Measurements from ENCODE around the gene ZBTB39.

Gene ZBTB39

DNA sequence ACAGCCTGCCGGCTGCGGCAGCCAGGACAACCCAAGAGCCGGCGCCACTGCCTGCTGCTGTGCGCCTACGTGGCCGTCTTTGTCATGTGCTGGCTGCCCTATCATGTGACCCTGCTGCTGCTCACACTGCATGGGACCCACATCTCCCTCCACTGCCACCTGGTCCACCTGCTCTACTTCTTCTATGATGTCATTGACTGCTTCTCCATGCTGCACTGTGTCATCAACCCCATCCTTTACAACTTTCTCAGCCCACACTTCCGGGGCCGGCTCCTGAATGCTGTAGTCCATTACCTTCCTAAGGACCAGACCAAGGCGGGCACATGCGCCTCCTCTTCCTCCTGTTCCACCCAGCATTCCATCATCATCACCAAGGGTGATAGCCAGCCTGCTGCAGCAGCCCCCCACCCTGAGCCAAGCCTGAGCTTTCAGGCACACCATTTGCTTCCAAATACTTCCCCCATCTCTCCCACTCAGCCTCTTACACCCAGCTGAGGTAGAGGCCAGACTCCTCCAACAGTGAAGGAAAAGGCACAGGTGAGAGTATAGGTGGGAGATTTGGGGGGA is 10.3 kb downstream of the ZBTB39 start:
- Histone ChIP-seq H3K23ac (ENCODE audit: low read length) (no peak overlapping the region), H3K4me3 (ENCODE audit: low read depth, low read length) (no peak overlapping the region), H4K8ac (ENCODE audit: low read depth, low read length) (no peak overlapping the region), H3K9me3 (ENCODE audit: insufficient read depth, low read depth, low read length) (peaks cover 7% of the 10 kb centered on the region), H2BK120ac (ENCODE audit: insufficient read depth, low read length, poor library complexity) (no peak overlapping the region), H3K9ac (ENCODE audit: low read length) (no peak overlapping the region), H4K12ac (ENCODE audit: low read depth, low read length) (no peak overlapping the region), H3K4me1 (ENCODE audit: control insufficient read depth in 1 of 2, insufficient read depth in 2 of 2, low read length in 2 of 2) (no peaks in the 10 kb centered on the region), H2AFZ (ENCODE audit: insufficient read depth, low read length, poor library complexity) (no peak overlapping the region), H3K27me3 (ENCODE audit: insufficient read depth, low read length) (no peaks in the 10 kb centered on the region), H2AK5ac (ENCODE audit: low read length) (no peak overlapping the region), H4K91ac (ENCODE audit: low read depth, low read length) (no peak overlapping the region), H2BK12ac (ENCODE audit: low read length) (no peak overlapping the region), H3K79me1 (ENCODE audit: low read length) (no peaks in the 10 kb centered on the region), H3K14ac (ENCODE audit: low read length) (no peak overlapping the region), H3K4me2 (ENCODE audit: low read length) (no peak overlapping the region), H3K18ac (ENCODE audit: low read length) (no peak overlapping the region), H2BK5ac (ENCODE audit: low read depth, low read length, poor library complexity) (no peak overlapping the region), H3K4ac (ENCODE audit: low read depth, low read length) (no peak overlapping the region), H3K27ac (ENCODE audit: low read depth, low read length) (no peak overlapping the region), H3K79me2 (ENCODE audit: control insufficient read depth, insufficient read depth, low read length, poor library complexity) (no peaks in the 10 kb centered on the region), H3K36me3 (ENCODE audit: control insufficient read depth in 1 of 2, insufficient read depth in 2 of 2, low read length in 2 of 2) (peaks cover 3 to 10% of the 10 kb centered on the region in 2 experiments)
- no peak for DNase-seq
- no CpG with 5 or more reads among the region's 11 CpGs for WGBS (ENCODE audit: extremely low coverage, insufficient coverage, insufficient read length)

- Histone ChIP-seq H3K4me3 (ENCODE audit: low read depth, low read length) (peak overlapping the region; percentile 8), H3K27me3 (ENCODE audit: insufficient read depth, low read length) (no peaks in the 10 kb centered on the region), H3K36me3 (ENCODE audit: control insufficient read depth in 1 of 2, insufficient read depth in 2 of 2, low read length in 2 of 2) (peaks cover 3 to 6% of the 10 kb centered on the region in 2 experiments), H3K79me1 (ENCODE audit: low read length) (no peaks in the 10 kb centered on the region), H3K79me2 (ENCODE audit: control insufficient read depth, insufficient read depth, low read length, poor library complexity) (no peaks in the 10 kb centered on the region), H3K4me1 (ENCODE audit: control insufficient read depth in 1 of 2, insufficient read depth in 2 of 2, low read length in 2 of 2) (no peaks in the 10 kb centered on the region), H3K14ac (ENCODE audit: low read length) (no peak overlapping the region), H3K18ac (ENCODE audit: low read length) (no peak overlapping the region), H3K4me2 (ENCODE audit: low read length) (no peak overlapping the region), H3K9ac (ENCODE audit: low read length) (no peak overlapping the region), H2BK12ac (ENCODE audit: low read length) (no peak overlapping the region), H2AFZ (ENCODE audit: insufficient read depth, low read length, poor library complexity) (no peak overlapping the region), H3K9me3 (ENCODE audit: insufficient read depth, low read depth, low read length) (peaks cover 8% of the 10 kb centered on the region), H3K23ac (ENCODE audit: low read length) (no peak overlapping the region), H4K12ac (ENCODE audit: low read depth, low read length) (no peak overlapping the region), H4K91ac (ENCODE audit: low read depth, low read length) (no peak overlapping the region), H4K8ac (ENCODE audit: low read depth, low read length) (no peak overlapping the region), H2AK5ac (ENCODE audit: low read length) (no peak overlapping the region), H3K27ac (ENCODE audit: low read depth, low read length) (no peak overlapping the region), H2BK120ac (ENCODE audit: insufficient read depth, low read length, poor library complexity) (no peak overlapping the region), H3K4ac (ENCODE audit: low read depth, low read length) (no peak overlapping the region), H2BK5ac (ENCODE audit: low read depth, low read length, poor library complexity) (no peak overlapping the region)
- DNase-seq = no peak
- WGBS (ENCODE audit: extremely low coverage, insufficient coverage, insufficient read length) = no CpG with 5 or more reads among the region's 26 CpGs
Measured at GRCh38 chr12:56995201-56995929, 11.0 kb downstream of the ZBTB39 start.

DNA sequence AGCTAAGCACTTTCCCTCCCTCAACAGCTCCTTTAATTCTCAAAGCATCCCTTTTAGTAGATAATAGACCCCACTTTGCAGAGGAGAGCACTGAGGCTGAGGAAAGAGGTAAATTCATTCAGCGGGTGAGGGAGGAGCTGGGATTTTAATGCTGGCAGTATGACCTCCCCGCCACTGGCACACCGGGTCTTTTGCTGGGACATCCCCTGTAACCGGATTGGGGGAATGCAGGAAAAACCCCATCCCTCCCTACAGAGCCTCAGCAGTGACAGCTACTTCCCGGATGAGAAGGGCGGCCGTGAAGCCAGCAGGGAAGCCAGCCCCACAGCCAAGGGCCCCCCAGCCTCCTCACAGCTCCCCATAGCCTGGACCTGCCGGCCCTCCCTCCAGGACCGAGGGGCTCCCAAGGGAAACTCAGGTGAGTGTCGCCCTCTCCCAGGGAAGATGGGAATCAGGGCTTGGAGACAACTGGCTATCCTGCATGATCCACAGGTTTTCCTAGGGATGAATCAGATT is 12.1 kb downstream of the ZBTB39 start:
- H3K79me1 ChIP-seq (ENCODE audit: low read length) = no peaks in the 10 kb centered on the region
- H4K12ac ChIP-seq (ENCODE audit: low read depth, low read length) = no peak overlapping the region
- no peak overlapping the region for H4K8ac ChIP-seq (ENCODE audit: low read depth, low read length)
- no peak overlapping the region for H3K4ac ChIP-seq (ENCODE audit: low read depth, low read length)
- no peaks in the 10 kb centered on the region for H3K4me1 ChIP-seq (ENCODE audit: control insufficient read depth in 1 of 2, insufficient read depth in 2 of 2, low read length in 2 of 2)
- H2AFZ ChIP-seq (ENCODE audit: insufficient read depth, low read length, poor library complexity) = no peak overlapping the region
- H2BK120ac ChIP-seq (ENCODE audit: insufficient read depth, low read length, poor library complexity) = no peak overlapping the region
- H3K36me3 ChIP-seq (ENCODE audit: control insufficient read depth in 1 of 2, insufficient read depth in 2 of 2, low read length in 2 of 2) = peaks cover 0 to 3% of the 10 kb centered on the region in 2 experiments
- WGBS (ENCODE audit: extremely low coverage, insufficient coverage, insufficient read length) = no CpG with 5 or more reads among the region's 10 CpGs
- no peak overlapping the region for H3K14ac ChIP-seq (ENCODE audit: low read length)
- H2BK5ac ChIP-seq (ENCODE audit: low read depth, low read length, poor library complexity) = no peak overlapping the region
- no peak overlapping the region for H4K91ac ChIP-seq (ENCODE audit: low read depth, low read length)
- H3K4me3 ChIP-seq (ENCODE audit: low read depth, low read length) = no peak overlapping the region
- H3K27me3 ChIP-seq (ENCODE audit: insufficient read depth, low read length) = no peaks in the 10 kb centered on the region
- no peaks in the 10 kb centered on the region for H3K79me2 ChIP-seq (ENCODE audit: control insufficient read depth, insufficient read depth, low read length, poor library complexity)
- no peak overlapping the region for H3K18ac ChIP-seq (ENCODE audit: low read length)
- H2BK12ac ChIP-seq (ENCODE audit: low read length) = no peak overlapping the region
- no peak overlapping the region for H3K23ac ChIP-seq (ENCODE audit: low read length)
- DNase-seq = no peak
- no peak overlapping the region for H2AK5ac ChIP-seq (ENCODE audit: low read length)
- no peak overlapping the region for H3K4me2 ChIP-seq (ENCODE audit: low read length)
- no peak overlapping the region for H3K27ac ChIP-seq (ENCODE audit: low read depth, low read length)
- H3K9me3 ChIP-seq (ENCODE audit: insufficient read depth, low read depth, low read length) = peaks cover 8% of the 10 kb centered on the region
- H3K9ac ChIP-seq (ENCODE audit: low read length) = no peak overlapping the region

DNA sequence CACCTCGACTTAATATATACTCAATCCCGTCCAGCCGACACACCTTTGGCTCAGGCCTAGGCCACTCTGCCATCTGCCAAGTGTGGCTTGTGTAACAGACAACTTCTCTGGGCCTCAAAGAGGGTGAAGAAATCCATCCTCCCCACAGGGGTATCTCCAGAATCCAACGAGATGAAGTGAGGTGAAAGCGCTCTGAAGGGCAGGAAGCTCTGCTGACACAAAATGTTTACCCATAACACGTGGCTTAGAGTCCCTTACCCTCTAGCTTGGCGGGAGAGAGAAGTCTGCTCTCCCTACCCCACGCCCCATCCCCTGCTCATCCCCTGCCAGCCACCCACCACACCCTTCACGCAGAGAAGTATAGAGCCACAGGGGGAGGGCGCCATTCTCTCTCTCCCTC is 13.0 kb downstream of the ZBTB39 start:
- Histone ChIP-seq H2BK120ac (ENCODE audit: insufficient read depth, low read length, poor library complexity) (no peak overlapping the region), H3K79me1 (ENCODE audit: low read length) (no peaks in the 10 kb centered on the region), H3K27me3 (ENCODE audit: insufficient read depth, low read length) (no peaks in the 10 kb centered on the region), H4K12ac (ENCODE audit: low read depth, low read length) (no peak overlapping the region), H3K14ac (ENCODE audit: low read length) (no peak overlapping the region), H3K23ac (ENCODE audit: low read length) (no peak overlapping the region), H2BK12ac (ENCODE audit: low read length) (no peak overlapping the region), H3K36me3 (ENCODE audit: control insufficient read depth in 1 of 2, insufficient read depth in 2 of 2, low read length in 2 of 2) (peaks cover 0 to 3% of the 10 kb centered on the region in 2 experiments), H2AK5ac (ENCODE audit: low read length) (no peak overlapping the region), H3K4me3 (ENCODE audit: low read depth, low read length) (no peak overlapping the region), H2AFZ (ENCODE audit: insufficient read depth, low read length, poor library complexity) (no peak overlapping the region), H4K8ac (ENCODE audit: low read depth, low read length) (no peak overlapping the region), H3K27ac (ENCODE audit: low read depth, low read length) (no peak overlapping the region), H3K4me2 (ENCODE audit: low read length) (no peak overlapping the region), H4K91ac (ENCODE audit: low read depth, low read length) (no peak overlapping the region), H3K4me1 (ENCODE audit: control insufficient read depth in 1 of 2, insufficient read depth in 2 of 2, low read length in 2 of 2) (no peaks in the 10 kb centered on the region), H2BK5ac (ENCODE audit: low read depth, low read length, poor library complexity) (no peak overlapping the region), H3K18ac (ENCODE audit: low read length) (no peak overlapping the region), H3K9ac (ENCODE audit: low read length) (no peak overlapping the region), H3K4ac (ENCODE audit: low read depth, low read length) (no peak overlapping the region), H3K9me3 (ENCODE audit: insufficient read depth, low read depth, low read length) (peaks cover 8% of the 10 kb centered on the region), H3K79me2 (ENCODE audit: control insufficient read depth, insufficient read depth, low read length, poor library complexity) (no peaks in the 10 kb centered on the region)
- DNase-seq = no peak
- WGBS (ENCODE audit: extremely low coverage, insufficient coverage, insufficient read length) = no CpG with 5 or more reads among the region's 10 CpGs
